ENCODE measurements around the gene TOR3A. TPM values are rescaled to one million over a fixed set of nuclear protein-coding genes. Genes with fewer than 3 reads are reported as not detected.

The TOR3A gene
- total and polyA plus RNA-seq, 2 experiments from 2014 or later = 26.5 to 29.5 TPM

DNA sequence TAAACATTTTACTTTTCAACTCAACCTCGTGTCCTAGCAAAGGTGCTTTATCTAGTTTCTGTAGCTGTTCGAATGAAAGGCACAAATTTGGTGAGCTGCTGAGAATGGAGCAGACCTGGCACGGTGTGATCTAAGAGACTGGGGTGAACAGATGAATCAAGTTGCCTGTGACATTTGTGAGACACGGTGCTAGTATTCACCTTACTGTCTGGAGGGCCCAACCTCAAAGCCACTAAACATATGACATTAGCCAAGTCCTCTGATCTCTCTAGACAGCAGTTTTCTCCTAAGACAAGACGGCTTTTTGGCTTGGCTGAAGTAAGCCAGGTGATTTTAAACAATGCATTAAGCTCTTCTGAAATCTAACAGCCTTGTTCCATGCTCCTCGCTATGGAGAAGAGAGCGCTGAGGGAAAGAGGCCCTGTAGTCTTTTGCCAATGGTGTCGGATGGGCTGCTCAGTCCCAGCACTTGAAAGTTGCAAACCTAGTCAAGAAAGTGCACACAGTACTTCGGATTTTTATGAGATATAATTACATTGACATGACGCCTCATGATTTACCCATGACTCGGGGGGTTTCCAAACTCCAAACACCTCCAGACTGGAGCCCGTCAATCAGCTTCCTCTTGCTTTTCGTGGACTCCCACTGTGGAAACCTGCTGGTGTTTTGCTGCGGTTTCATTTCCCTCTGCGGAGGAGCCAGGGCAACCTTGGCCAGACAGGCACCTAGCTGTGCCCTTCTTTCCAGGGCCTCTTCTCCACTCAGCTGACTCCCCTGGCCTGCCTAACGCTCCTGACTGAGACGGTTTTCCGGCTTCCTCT is 794 bp upstream of the TOR3A start:
- TF ChIP-seq, protein P1, sequence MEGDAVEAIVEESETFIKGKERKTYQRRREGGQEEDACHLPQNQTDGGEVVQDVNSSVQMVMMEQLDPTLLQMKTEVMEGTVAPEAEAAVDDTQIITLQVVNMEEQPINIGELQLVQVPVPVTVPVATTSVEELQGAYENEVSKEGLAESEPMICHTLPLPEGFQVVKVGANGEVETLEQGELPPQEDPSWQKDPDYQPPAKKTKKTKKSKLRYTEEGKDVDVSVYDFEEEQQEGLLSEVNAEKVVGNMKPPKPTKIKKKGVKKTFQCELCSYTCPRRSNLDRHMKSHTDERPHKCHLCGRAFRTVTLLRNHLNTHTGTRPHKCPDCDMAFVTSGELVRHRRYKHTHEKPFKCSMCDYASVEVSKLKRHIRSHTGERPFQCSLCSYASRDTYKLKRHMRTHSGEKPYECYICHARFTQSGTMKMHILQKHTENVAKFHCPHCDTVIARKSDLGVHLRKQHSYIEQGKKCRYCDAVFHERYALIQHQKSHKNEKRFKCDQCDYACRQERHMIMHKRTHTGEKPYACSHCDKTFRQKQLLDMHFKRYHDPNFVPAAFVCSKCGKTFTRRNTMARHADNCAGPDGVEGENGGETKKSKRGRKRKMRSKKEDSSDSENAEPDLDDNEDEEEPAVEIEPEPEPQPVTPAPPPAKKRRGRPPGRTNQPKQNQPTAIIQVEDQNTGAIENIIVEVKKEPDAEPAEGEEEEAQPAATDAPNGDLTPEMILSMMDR (IDR thresholded peaks at IDR 0.05; ENCODE audit: low read depth, low read length) = no peak
- Histone ChIP-seq H3K27ac (peak overlapping the region; percentile 78), H3K4me1 (ENCODE audit: low read depth) (no peaks in the 10 kb centered on the region), H3K36me3 (no peaks in the 10 kb centered on the region), H3K4me3 (peak overlapping the region; percentile 86), H3K9me3 (ENCODE audit: low read depth) (no peaks in the 10 kb centered on the region), H3K27me3 (no peaks in the 10 kb centered on the region)
- no peak for DNase-seq (ENCODE audit: low read depth in 1 of 2, low spot score in 1 of 2)

DNA sequence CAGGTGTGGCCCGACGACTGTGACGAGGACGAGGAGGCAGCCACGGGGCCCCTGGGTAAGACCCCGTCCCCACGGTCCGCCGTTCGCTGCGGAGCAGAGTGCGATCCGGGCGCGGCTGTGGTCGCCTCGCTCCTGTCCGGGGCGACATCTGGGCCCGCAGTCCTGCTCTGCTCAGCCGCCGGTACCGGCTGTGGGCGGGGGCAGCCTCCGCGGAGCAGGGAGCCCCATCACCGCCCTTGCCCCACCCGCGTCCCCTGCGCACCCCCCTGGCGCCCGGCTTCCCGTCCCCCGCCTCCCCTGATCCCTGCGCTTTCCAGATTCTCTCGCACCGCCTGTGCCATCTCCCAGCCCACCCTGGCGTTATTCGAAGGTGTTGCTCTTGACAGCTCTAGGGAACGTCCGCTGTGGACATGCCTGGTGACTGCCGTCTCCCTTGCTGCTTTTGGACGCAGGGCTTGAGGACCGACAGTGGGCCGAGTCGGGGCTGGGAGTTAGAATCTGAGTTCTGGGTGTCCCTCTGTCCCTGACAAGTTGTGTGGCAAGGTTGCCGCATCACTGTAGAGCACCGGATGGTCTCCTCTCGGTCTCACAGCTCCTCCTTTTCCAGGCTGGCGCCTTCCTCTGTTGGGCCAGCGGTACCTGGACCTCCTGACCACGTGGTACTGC is 596 bp downstream of the TOR3A start:
- no peaks in the 10 kb centered on the region for H3K4me1 ChIP-seq (ENCODE audit: low read depth)
- TF ChIP-seq, protein P1 (IDR thresholded peaks at IDR 0.05; ENCODE audit: low read depth, low read length) = no peak
- H3K36me3 ChIP-seq = no peaks in the 10 kb centered on the region
- H3K4me3 ChIP-seq = peak overlapping the region; percentile 86
- H3K27me3 ChIP-seq = no peaks in the 10 kb centered on the region
- H3K9me3 ChIP-seq (ENCODE audit: low read depth) = no peaks in the 10 kb centered on the region
- DNase-seq (ENCODE audit: low read depth in 1 of 2, low spot score in 1 of 2) = peak; percentile 27 to 35
- H3K27ac ChIP-seq = peak overlapping the region; percentile 78

DNA sequence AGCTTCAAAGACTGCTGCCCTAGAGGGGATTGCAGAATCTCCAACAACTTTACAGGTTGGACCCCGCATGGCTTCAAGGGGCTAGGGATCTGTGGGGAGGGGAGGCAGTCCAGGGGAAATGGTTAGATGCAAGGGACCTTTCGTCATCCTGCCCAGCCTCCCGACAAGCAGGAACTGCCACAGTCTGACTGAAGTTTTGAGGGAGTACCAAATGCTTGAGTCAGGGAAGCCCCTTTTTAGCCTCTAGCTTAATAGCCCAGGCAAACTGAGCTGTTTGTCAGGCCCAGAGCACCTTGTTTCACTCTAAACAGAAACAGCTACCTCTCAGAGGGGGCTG is 1.1 kb downstream of the TOR3A start:
- Histone ChIP-seq H3K4me1 (ENCODE audit: low read depth) (no peaks in the 10 kb centered on the region), H3K27ac (no peak overlapping the region), H3K9me3 (ENCODE audit: low read depth) (no peaks in the 10 kb centered on the region), H3K4me3 (peak overlapping the region; percentile 86), H3K27me3 (no peaks in the 10 kb centered on the region), H3K36me3 (no peaks in the 10 kb centered on the region)
- TF ChIP-seq, protein P1 (IDR thresholded peaks at IDR 0.05; ENCODE audit: low read depth, low read length) = no peak
- DNase-seq (ENCODE audit: low read depth in 1 of 2, low spot score in 1 of 2) = peak in 1 of 2 donors; percentile 29

DNA sequence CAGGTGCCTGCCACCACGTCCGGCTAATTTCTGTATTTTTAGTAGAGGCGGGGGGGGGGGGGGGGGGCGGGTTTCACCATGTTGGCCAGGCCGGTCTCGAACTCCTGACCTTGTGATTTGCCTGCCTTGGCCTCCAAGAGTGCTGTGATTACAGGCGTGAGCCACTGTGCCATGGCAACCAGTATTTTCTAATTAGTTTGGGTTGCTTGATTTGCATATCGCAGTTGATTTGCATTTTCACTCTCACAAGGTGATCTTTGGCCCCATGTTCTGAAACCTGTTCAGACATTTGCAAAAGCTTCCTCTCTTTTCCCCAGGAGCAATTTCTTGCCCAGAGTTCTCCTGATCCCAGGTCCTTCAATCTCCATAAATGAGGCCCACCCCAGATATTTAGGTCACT is 1.7 kb downstream of the TOR3A start:
- Histone ChIP-seq H3K4me3 (no peak overlapping the region), H3K4me1 (ENCODE audit: low read depth) (no peaks in the 10 kb centered on the region), H3K9me3 (ENCODE audit: low read depth) (no peaks in the 10 kb centered on the region), H3K27ac (no peak overlapping the region), H3K36me3 (no peaks in the 10 kb centered on the region), H3K27me3 (no peaks in the 10 kb centered on the region)
- TF ChIP-seq, protein P1 (IDR thresholded peaks at IDR 0.05; ENCODE audit: low read depth, low read length) = no peak
- DNase-seq (ENCODE audit: low read depth in 1 of 2, low spot score in 1 of 2) = no peak

DNA sequence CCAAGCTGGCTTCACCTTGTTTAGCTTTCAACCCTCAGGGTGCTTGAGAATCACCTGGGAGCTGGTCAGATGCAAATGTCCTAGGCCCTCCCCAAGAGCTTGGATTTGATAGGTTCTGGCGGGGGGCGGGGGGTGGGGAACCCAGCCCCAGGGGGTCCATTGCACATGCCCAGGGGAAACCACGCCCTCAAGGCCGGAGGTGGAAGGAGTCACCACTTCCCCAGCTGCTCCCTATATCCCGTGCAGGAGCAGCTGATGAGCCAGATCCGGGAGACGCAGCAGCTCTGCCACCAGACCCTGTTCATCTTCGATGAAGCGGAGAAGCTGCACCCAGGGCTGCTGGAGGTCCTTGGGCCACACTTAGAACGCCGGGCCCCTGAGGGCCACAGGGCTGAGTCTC is 5.8 kb downstream of the TOR3A start:
- no peaks in the 10 kb centered on the region for H3K9me3 ChIP-seq (ENCODE audit: low read depth)

More for the DNA sequence above, 5.8 kb downstream of the TOR3A start:
- TF ChIP-seq, protein P1 (IDR thresholded peaks at IDR 0.05; ENCODE audit: low read depth, low read length) = no peak
- H3K4me3 ChIP-seq = no peak overlapping the region
- H3K36me3 ChIP-seq = no peaks in the 10 kb centered on the region
- H3K4me1 ChIP-seq (ENCODE audit: low read depth) = no peaks in the 10 kb centered on the region
- H3K27me3 ChIP-seq = no peaks in the 10 kb centered on the region
- DNase-seq (ENCODE audit: low read depth in 1 of 2, low spot score in 1 of 2) = peak in 1 of 2 donors; percentile 29
- H3K27ac ChIP-seq = no peak overlapping the region
